ENCODE measurements around the gene FAM222B. TPM values are rescaled to one million over a fixed set of nuclear protein-coding genes. Genes with fewer than 3 reads are reported as not detected.

The FAM222B gene
- 1 to 10 TPM; 5.6 to 7.3 TPM for polyA plus RNA-seq

DNA sequence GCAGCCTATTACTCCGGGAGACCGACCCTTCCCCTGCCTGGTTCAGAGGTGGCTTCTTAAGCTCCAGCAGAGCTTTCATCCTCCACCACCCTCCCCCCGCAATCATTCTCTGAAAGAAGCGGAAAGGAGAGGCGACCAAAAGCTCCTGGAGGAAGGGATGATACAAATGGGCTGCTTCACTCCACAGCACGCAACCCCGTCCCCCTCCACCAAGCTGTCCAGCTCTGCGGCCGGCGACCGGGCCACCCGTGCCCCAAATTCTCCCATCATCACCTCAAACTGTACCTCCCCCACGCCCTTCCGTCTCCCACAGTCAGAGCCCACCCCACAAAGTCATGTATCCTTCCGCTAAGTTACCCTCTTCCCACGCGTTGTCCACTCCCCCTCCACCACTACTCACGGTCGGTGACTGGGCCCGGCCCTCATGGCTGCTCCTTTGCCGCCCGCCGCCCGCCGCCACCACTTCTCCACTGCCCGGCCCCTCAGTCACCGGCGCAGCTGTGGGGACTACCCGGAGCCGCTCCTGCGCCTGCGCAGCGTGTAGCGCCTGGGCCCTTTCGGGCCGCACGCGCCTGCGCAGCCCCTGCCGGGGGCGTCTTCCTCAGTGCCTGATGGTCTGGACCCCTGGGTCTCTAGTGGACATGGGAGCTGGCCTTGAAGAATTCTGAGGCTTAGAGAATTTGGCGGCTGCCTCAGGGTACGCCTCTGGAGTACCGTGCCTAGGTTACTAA, at the start of gene FAM222B:
Gene FAM222B, minus strand, starts transcription at position 509 of the 731 bp plus-strand sequence. CDS start 76,123 bp downstream, outside the sequence.
- H3K27me3 ChIP-seq (ENCODE audit: control insufficient read depth in 1 of 2, insufficient read depth in 2 of 2, low read length in 2 of 2) = no peaks in the 10 kb centered on the region
- no peaks in the 10 kb centered on the region for H3K4me1 ChIP-seq (ENCODE audit: control insufficient read depth in 2 of 2, insufficient read depth in 2 of 2, low read length in 1 of 2)
- no peaks in the 10 kb centered on the region for H3K36me3 ChIP-seq (ENCODE audit: control insufficient read depth in 2 of 2, insufficient read depth in 2 of 2, low read length in 1 of 2)
- H3K9me3 ChIP-seq (ENCODE audit: control insufficient read depth in 2 of 2, insufficient read depth in 1 of 2, low read depth in 1 of 2, low read length in 1 of 2) = no peaks in the 10 kb centered on the region
- H3K4me3 ChIP-seq (ENCODE audit: low read depth in 1 of 2, low read length in 2 of 2) = peak within 1 kb of the TSS; percentile 84 to 85
- 1% methylated on average over 44 of the region's 44 CpGs for WGBS, 2 donors
- peak within 1 kb of the TSS; percentile 75 to 83 for H3K27ac ChIP-seq (ENCODE audit: low read depth in 2 of 2, low read length in 1 of 2)

- no peak overlapping the region for H3K4me3 ChIP-seq (ENCODE audit: low read depth in 1 of 2, low read length in 2 of 2)
- 90 to 97% methylated on average over 2 to 4 of the region's 4 CpGs for WGBS, 2 donors
- H3K36me3 ChIP-seq (ENCODE audit: control insufficient read depth in 2 of 2, insufficient read depth in 2 of 2, low read length in 1 of 2) = peaks cover 0 to 9% of the 10 kb centered on the region in 2 donors
- H3K4me1 ChIP-seq (ENCODE audit: control insufficient read depth in 2 of 2, insufficient read depth in 2 of 2, low read length in 1 of 2) = peaks cover 3 to 9% of the 10 kb centered on the region in 2 donors
- H3K27ac ChIP-seq (ENCODE audit: low read depth in 2 of 2, low read length in 1 of 2) = no peak overlapping the region
- H3K9me3 ChIP-seq (ENCODE audit: control insufficient read depth in 2 of 2, insufficient read depth in 1 of 2, low read depth in 1 of 2, low read length in 1 of 2) = no peaks in the 10 kb centered on the region
- no peaks in the 10 kb centered on the region for H3K27me3 ChIP-seq (ENCODE audit: control insufficient read depth in 1 of 2, insufficient read depth in 2 of 2, low read length in 2 of 2)
Observed at GRCh38 chr17:28892024-28892423, 49.4 kb upstream of the FAM222B start.

DNA sequence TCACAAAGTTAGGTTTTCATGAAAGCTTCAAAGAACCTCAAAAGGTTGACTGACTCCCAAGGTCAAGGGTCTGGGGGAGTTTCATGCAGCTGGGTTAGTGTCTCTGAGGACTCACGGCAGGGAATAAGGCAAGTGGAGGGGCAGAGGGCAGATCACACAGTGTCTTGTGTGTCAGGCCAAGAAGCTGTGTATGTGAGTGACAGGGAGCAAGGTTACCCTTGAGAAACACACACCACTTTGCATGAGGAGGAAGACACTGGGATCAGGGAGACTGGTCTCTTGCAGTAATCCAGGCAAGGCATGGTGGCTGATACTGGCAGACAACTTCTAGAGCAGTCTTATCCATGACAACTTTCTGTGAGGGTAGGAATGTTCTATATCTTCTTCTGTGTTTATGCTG, 48.6 kb upstream of the FAM222B start:
- WGBS, 2 donors = 87 to 89% methylated on average over 1 of the region's 1 CpG
- Histone ChIP-seq H3K4me1 (ENCODE audit: control insufficient read depth in 2 of 2, insufficient read depth in 2 of 2, low read length in 1 of 2) (peaks cover 3 to 9% of the 10 kb centered on the region in 2 donors), H3K4me3 (ENCODE audit: low read depth in 1 of 2, low read length in 2 of 2) (no peak overlapping the region), H3K9me3 (ENCODE audit: control insufficient read depth in 2 of 2, insufficient read depth in 1 of 2, low read depth in 1 of 2, low read length in 1 of 2) (no peaks in the 10 kb centered on the region), H3K27me3 (ENCODE audit: control insufficient read depth in 1 of 2, insufficient read depth in 2 of 2, low read length in 2 of 2) (no peaks in the 10 kb centered on the region), H3K27ac (ENCODE audit: low read depth in 2 of 2, low read length in 1 of 2) (no peak overlapping the region), H3K36me3 (ENCODE audit: control insufficient read depth in 2 of 2, insufficient read depth in 2 of 2, low read length in 1 of 2) (peaks cover 0 to 9% of the 10 kb centered on the region in 2 donors)

DNA sequence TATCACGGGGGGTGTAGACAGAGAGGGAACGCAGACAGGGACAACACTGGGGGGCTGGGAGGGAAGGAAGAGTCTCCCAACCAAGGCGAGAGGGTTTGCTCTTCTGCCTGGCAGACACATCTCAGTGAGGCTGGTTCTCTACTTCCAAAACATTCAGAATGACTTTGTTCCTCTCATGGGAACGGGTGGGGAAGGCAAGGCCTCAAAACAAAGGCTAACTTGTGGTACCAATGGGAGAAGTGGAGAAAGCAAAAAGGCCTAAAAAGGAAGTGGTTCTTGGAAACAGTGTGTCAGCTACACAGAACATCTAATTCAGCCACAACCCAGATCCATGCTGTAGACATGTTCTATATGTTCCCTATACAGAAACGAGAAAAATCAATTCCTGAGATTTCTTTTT, 47.4 kb upstream of the FAM222B start:
- WGBS, 2 donors = 75 to 80% methylated on average over 5 of the region's 5 CpGs

GRCh38 chr17:28888832-28889231, 46.2 kb upstream of the FAM222B start:
- peaks cover 7 to 29% of the 10 kb centered on the region in 2 donors for H3K36me3 ChIP-seq (ENCODE audit: control insufficient read depth in 2 of 2, insufficient read depth in 2 of 2, low read length in 1 of 2)
- no peak overlapping the region for H3K4me3 ChIP-seq (ENCODE audit: low read depth in 1 of 2, low read length in 2 of 2)
- no peaks in the 10 kb centered on the region for H3K9me3 ChIP-seq (ENCODE audit: control insufficient read depth in 2 of 2, insufficient read depth in 1 of 2, low read depth in 1 of 2, low read length in 1 of 2)
- H3K27ac ChIP-seq (ENCODE audit: low read depth in 2 of 2, low read length in 1 of 2) = no peak overlapping the region
- no peaks in the 10 kb centered on the region for H3K27me3 ChIP-seq (ENCODE audit: control insufficient read depth in 1 of 2, insufficient read depth in 2 of 2, low read length in 2 of 2)
- 93 to 95% methylated on average over 7 of the region's 7 CpGs for WGBS, 2 donors
- H3K4me1 ChIP-seq (ENCODE audit: control insufficient read depth in 2 of 2, insufficient read depth in 2 of 2, low read length in 1 of 2) = peaks cover 0 to 4% of the 10 kb centered on the region in 2 donors

More for the DNA sequence above, 47.4 kb upstream of the FAM222B start:
- Histone ChIP-seq H3K4me1 (ENCODE audit: control insufficient read depth in 2 of 2, insufficient read depth in 2 of 2, low read length in 1 of 2) (peaks cover 0 to 6% of the 10 kb centered on the region in 2 donors), H3K9me3 (ENCODE audit: control insufficient read depth in 2 of 2, insufficient read depth in 1 of 2, low read depth in 1 of 2, low read length in 1 of 2) (no peaks in the 10 kb centered on the region), H3K4me3 (ENCODE audit: low read depth in 1 of 2, low read length in 2 of 2) (no peak overlapping the region), H3K27me3 (ENCODE audit: control insufficient read depth in 1 of 2, insufficient read depth in 2 of 2, low read length in 2 of 2) (no peaks in the 10 kb centered on the region), H3K27ac (ENCODE audit: low read depth in 2 of 2, low read length in 1 of 2) (no peak overlapping the region), H3K36me3 (ENCODE audit: control insufficient read depth in 2 of 2, insufficient read depth in 2 of 2, low read length in 1 of 2) (peaks cover 6 to 21% of the 10 kb centered on the region in 2 donors)

- Histone ChIP-seq H3K36me3 (ENCODE audit: control insufficient read depth in 2 of 2, insufficient read depth in 2 of 2, low read length in 1 of 2) (peaks cover 10 to 33% of the 10 kb centered on the region in 2 donors), H3K27me3 (ENCODE audit: control insufficient read depth in 1 of 2, insufficient read depth in 2 of 2, low read length in 2 of 2) (no peaks in the 10 kb centered on the region), H3K4me3 (ENCODE audit: low read depth in 1 of 2, low read length in 2 of 2) (no peak overlapping the region), H3K9me3 (ENCODE audit: control insufficient read depth in 2 of 2, insufficient read depth in 1 of 2, low read depth in 1 of 2, low read length in 1 of 2) (no peaks in the 10 kb centered on the region), H3K4me1 (ENCODE audit: control insufficient read depth in 2 of 2, insufficient read depth in 2 of 2, low read length in 1 of 2) (peaks cover 0 to 1% of the 10 kb centered on the region in 2 donors), H3K27ac (ENCODE audit: low read depth in 2 of 2, low read length in 1 of 2) (no peak overlapping the region)
- 79 to 80% methylated on average over 12 of the region's 12 CpGs for WGBS, 2 donors
Observed at GRCh38 chr17:28887871-28888471, 45.4 kb upstream of the FAM222B start.

DNA sequence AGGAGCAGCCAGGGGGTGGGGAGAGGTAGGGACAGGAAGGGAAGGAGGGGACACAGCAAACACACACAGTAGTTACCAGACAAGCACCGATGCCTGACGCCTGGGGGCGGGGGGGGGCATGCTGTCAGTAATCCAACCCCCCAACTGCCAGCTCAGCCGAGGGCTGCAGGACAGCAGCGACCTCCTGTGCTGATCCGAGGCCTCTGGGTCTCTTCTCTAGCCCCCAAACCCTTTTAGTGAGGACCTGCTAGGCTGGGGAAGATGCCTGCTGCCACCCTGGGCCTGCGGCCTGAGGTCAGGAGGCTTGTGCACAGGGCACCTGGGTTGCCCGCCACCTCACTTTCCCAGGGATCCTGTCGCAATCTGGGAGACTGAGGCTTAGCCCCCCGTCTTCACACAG, 43.4 kb upstream of the FAM222B start:
- WGBS, 2 donors = 83 to 86% methylated on average over 10 of the region's 10 CpGs
- Histone ChIP-seq H3K4me1 (ENCODE audit: control insufficient read depth in 2 of 2, insufficient read depth in 2 of 2, low read length in 1 of 2) (peaks cover 0 to 3% of the 10 kb centered on the region in 2 donors), H3K27me3 (ENCODE audit: control insufficient read depth in 1 of 2, insufficient read depth in 2 of 2, low read length in 2 of 2) (no peaks in the 10 kb centered on the region), H3K4me3 (ENCODE audit: low read depth in 1 of 2, low read length in 2 of 2) (no peak overlapping the region), H3K36me3 (ENCODE audit: control insufficient read depth in 2 of 2, insufficient read depth in 2 of 2, low read length in 1 of 2) (peaks cover 27 to 49% of the 10 kb centered on the region in 2 donors), H3K9me3 (ENCODE audit: control insufficient read depth in 2 of 2, insufficient read depth in 1 of 2, low read depth in 1 of 2, low read length in 1 of 2) (no peaks in the 10 kb centered on the region), H3K27ac (ENCODE audit: low read depth in 2 of 2, low read length in 1 of 2) (no peak overlapping the region)

GRCh38 chr17:28885363-28885762, 42.8 kb upstream of the FAM222B start:
- H3K4me1 ChIP-seq (ENCODE audit: control insufficient read depth in 2 of 2, insufficient read depth in 2 of 2, low read length in 1 of 2) = peaks cover 0 to 6% of the 10 kb centered on the region in 2 donors
- H3K36me3 ChIP-seq (ENCODE audit: control insufficient read depth in 2 of 2, insufficient read depth in 2 of 2, low read length in 1 of 2) = peaks cover 30 to 54% of the 10 kb centered on the region in 2 donors
- 89 to 92% methylated on average over 4 of the region's 4 CpGs for WGBS, 2 donors
- no peak overlapping the region for H3K4me3 ChIP-seq (ENCODE audit: low read depth in 1 of 2, low read length in 2 of 2)
- no peaks in the 10 kb centered on the region for H3K9me3 ChIP-seq (ENCODE audit: control insufficient read depth in 2 of 2, insufficient read depth in 1 of 2, low read depth in 1 of 2, low read length in 1 of 2)
- H3K27ac ChIP-seq (ENCODE audit: low read depth in 2 of 2, low read length in 1 of 2) = no peak overlapping the region
- H3K27me3 ChIP-seq (ENCODE audit: control insufficient read depth in 1 of 2, insufficient read depth in 2 of 2, low read length in 2 of 2) = no peaks in the 10 kb centered on the region

DNA sequence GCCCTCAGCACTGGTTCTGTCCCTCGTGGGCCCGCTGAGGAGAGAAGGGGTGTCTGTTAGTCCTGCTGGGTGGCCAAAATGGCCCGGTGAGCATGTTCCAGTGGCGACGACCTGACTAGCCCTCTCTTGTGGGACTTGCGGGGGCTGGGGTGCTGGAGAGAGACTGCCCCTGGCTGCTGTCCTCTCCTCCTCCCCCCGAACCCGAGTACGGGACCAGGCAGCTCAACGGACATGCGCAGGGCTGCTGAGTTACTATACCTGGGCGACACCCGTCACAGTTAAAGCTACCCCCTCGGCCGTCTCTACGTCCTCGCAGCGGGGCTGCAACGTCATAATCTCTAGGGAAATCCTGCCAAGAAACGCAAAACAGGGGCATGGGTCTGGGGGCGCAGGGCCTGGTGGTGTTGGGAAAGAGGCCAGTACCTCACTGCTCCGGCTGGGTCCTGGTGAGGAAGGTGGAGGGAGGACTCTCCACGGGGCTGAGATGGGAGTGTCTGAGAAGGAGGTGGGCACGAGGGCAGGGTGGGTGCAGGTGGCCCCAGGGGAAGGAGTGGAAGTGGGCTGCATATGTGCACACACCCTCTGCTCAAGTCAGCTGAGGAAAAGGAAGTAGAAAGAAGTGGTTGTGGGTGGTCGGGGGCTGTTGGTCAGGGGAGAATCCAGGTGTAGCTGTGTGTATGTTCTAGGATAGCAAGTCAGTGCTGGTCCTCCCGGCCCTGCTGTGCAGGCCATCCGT, 41.5 kb upstream of the FAM222B start:
- Histone ChIP-seq H3K4me3 (ENCODE audit: low read depth in 1 of 2, low read length in 2 of 2) (no peak overlapping the region), H3K36me3 (ENCODE audit: control insufficient read depth in 2 of 2, insufficient read depth in 2 of 2, low read length in 1 of 2) (peaks cover 41 to 67% of the 10 kb centered on the region in 2 donors), H3K27me3 (ENCODE audit: control insufficient read depth in 1 of 2, insufficient read depth in 2 of 2, low read length in 2 of 2) (no peaks in the 10 kb centered on the region), H3K4me1 (ENCODE audit: control insufficient read depth in 2 of 2, insufficient read depth in 2 of 2, low read length in 1 of 2) (peaks cover 0 to 6% of the 10 kb centered on the region in 2 donors), H3K9me3 (ENCODE audit: control insufficient read depth in 2 of 2, insufficient read depth in 1 of 2, low read depth in 1 of 2, low read length in 1 of 2) (no peaks in the 10 kb centered on the region), H3K27ac (ENCODE audit: low read depth in 2 of 2, low read length in 1 of 2) (no peak overlapping the region)
- 86 to 88% methylated on average over 27 of the region's 27 CpGs for WGBS, 2 donors

Data from esophagus (tissue), 2 donors.